ENCODE results near the gene GPC3.
"Not testable (repeated sequence)": the region's sequence is repeated elsewhere in the genome, so short reads cannot be mapped to it uniquely, and the experiment has no call there.

GPC3 gene

GRCh38 chrX:133792198-133792953, 193.0 kb downstream of the GPC3 start:
- no peak overlapping the region for H3K4me3 ChIP-seq (ENCODE audit: low read depth, low read length)

- H3K4me3 ChIP-seq (ENCODE audit: low read depth, low read length): no peak overlapping the region
Observed at GRCh38 chrX:133789829-133790228, 195.6 kb downstream of the GPC3 start.

- H3K4me3 ChIP-seq (ENCODE audit: low read depth, low read length): no peak overlapping the region
Observed at GRCh38 chrX:133786382-133786781, 199.0 kb downstream of the GPC3 start.

- no peak overlapping the region for H3K4me3 ChIP-seq (ENCODE audit: low read depth, low read length)
Observed at GRCh38 chrX:133783274-133783673, 202.1 kb downstream of the GPC3 start.

- no peak overlapping the region for H3K4me3 ChIP-seq (ENCODE audit: low read depth, low read length)
Observed at GRCh38 chrX:133781174-133781573, 204.2 kb downstream of the GPC3 start.

- no peak overlapping the region for H3K4me3 ChIP-seq (ENCODE audit: low read depth, low read length)
Observed at GRCh38 chrX:133776072-133776471, 209.3 kb downstream of the GPC3 start.

GRCh38 chrX:133774807-133775206, 210.6 kb downstream of the GPC3 start:
- H3K4me3 ChIP-seq (ENCODE audit: low read depth, low read length): no peak overlapping the region

GRCh38 chrX:133771086-133771646, 214.2 kb downstream of the GPC3 start:
- no peak overlapping the region for H3K4me3 ChIP-seq (ENCODE audit: low read depth, low read length)

GRCh38 chrX:133762976-133763548, 222.3 kb downstream of the GPC3 start:
- not testable (repeated sequence) for H3K4me3 ChIP-seq (ENCODE audit: low read depth, low read length)

- no peak overlapping the region for H3K4me3 ChIP-seq (ENCODE audit: low read depth, low read length)
Observed at GRCh38 chrX:133754657-133755056, 230.7 kb downstream of the GPC3 start.

- no peak overlapping the region for H3K4me3 ChIP-seq (ENCODE audit: low read depth, low read length)
Observed at GRCh38 chrX:133749951-133750350, 235.4 kb downstream of the GPC3 start.

GRCh38 chrX:133749370-133749769, 236.0 kb downstream of the GPC3 start:
- no peak overlapping the region for H3K4me3 ChIP-seq (ENCODE audit: low read depth, low read length)

GRCh38 chrX:133747196-133747595, 238.2 kb downstream of the GPC3 start:
- H3K4me3 ChIP-seq (ENCODE audit: low read depth, low read length): no peak overlapping the region

GRCh38 chrX:133746593-133746992, 238.8 kb downstream of the GPC3 start:
- no peak overlapping the region for H3K4me3 ChIP-seq (ENCODE audit: low read depth, low read length)

GRCh38 chrX:133745349-133745748, 240.0 kb downstream of the GPC3 start:
- H3K4me3 ChIP-seq (ENCODE audit: low read depth, low read length): no peak overlapping the region

GRCh38 chrX:133742602-133743305, 242.6 kb downstream of the GPC3 start:
- no peak overlapping the region for H3K4me3 ChIP-seq (ENCODE audit: low read depth, low read length)

- no peak overlapping the region for H3K4me3 ChIP-seq (ENCODE audit: low read depth, low read length)
Observed at GRCh38 chrX:133741303-133741702, 244.1 kb downstream of the GPC3 start.

- no peak overlapping the region for H3K4me3 ChIP-seq (ENCODE audit: low read depth, low read length)
Observed at GRCh38 chrX:133726642-133727041, 258.8 kb downstream of the GPC3 start.

GRCh38 chrX:133726211-133726630, 259.2 kb downstream of the GPC3 start:
- H3K4me3 ChIP-seq (ENCODE audit: low read depth, low read length): no peak overlapping the region

- no peak overlapping the region for H3K4me3 ChIP-seq (ENCODE audit: low read depth, low read length)
Observed at GRCh38 chrX:133723930-133724329, 261.5 kb downstream of the GPC3 start.

GRCh38 chrX:133722756-133723155, 262.6 kb downstream of the GPC3 start:
- no peak overlapping the region for H3K4me3 ChIP-seq (ENCODE audit: low read depth, low read length)

- H3K4me3 ChIP-seq (ENCODE audit: low read depth, low read length): not testable (repeated sequence)
Observed at GRCh38 chrX:133720269-133720668, 265.1 kb downstream of the GPC3 start.
